ENCODE results near the gene ZNF654.

The ZNF654 gene

GRCh38 chr3:88033079-88033478 lies 26.0 kb upstream of the ZNF654 start:
- no peak for FAIRE-seq
- TF ChIP-seq TAF1 (IDR thresholded peaks at IDR 0.05; ENCODE audit: low read depth, low read length) (no peak), SPI1 (IDR thresholded peaks at IDR 0.05; ENCODE audit: low read depth, low read length) (no peak), POLR2A (IDR thresholded peaks at IDR 0.05; ENCODE audit: low read depth, low read length) (no peak), PAX5 (IDR thresholded peaks at IDR 0.05; ENCODE audit: insufficient read depth, low read length, severe bottlenecking) (no peak), POLR2AphosphoS5 (IDR thresholded peaks at IDR 0.05; ENCODE audit: low read depth, low read length) (no peak), POU2F2 (IDR thresholded peaks at IDR 0.05; ENCODE audit: low read depth, low read length) (no peak)
- no peak for DNase-seq (ENCODE audit: insufficient read length, low spot score)

GRCh38 chr3:88033808-88034207 lies 25.2 kb upstream of the ZNF654 start:
- TF ChIP-seq SPI1 (IDR thresholded peaks at IDR 0.05; ENCODE audit: low read depth, low read length) (no peak), POLR2A (IDR thresholded peaks at IDR 0.05; ENCODE audit: low read depth, low read length) (no peak), PAX5 (IDR thresholded peaks at IDR 0.05; ENCODE audit: insufficient read depth, low read length, severe bottlenecking) (no peak), POLR2AphosphoS5 (IDR thresholded peaks at IDR 0.05; ENCODE audit: low read depth, low read length) (no peak), TAF1 (IDR thresholded peaks at IDR 0.05; ENCODE audit: low read depth, low read length) (no peak), POU2F2 (IDR thresholded peaks at IDR 0.05; ENCODE audit: low read depth, low read length) (no peak)
- peak; percentile 31 for FAIRE-seq
- no peak for DNase-seq (ENCODE audit: insufficient read length, low spot score)

- no peak for FAIRE-seq
- no peak for DNase-seq (ENCODE audit: insufficient read length, low spot score)
- TF ChIP-seq POLR2AphosphoS5 (IDR thresholded peaks at IDR 0.05; ENCODE audit: low read depth, low read length) (no peak), POU2F2 (IDR thresholded peaks at IDR 0.05; ENCODE audit: low read depth, low read length) (no peak), TAF1 (IDR thresholded peaks at IDR 0.05; ENCODE audit: low read depth, low read length) (no peak), PAX5 (IDR thresholded peaks at IDR 0.05; ENCODE audit: insufficient read depth, low read length, severe bottlenecking) (no peak), POLR2A (IDR thresholded peaks at IDR 0.05; ENCODE audit: low read depth, low read length) (no peak), SPI1 (IDR thresholded peaks at IDR 0.05; ENCODE audit: low read depth, low read length) (no peak)
Measured at GRCh38 chr3:88034491-88035275, 24.4 kb upstream of the ZNF654 start.

- no peak for FAIRE-seq
- no peak for DNase-seq (ENCODE audit: insufficient read length, low spot score)
- TF ChIP-seq TAF1 (IDR thresholded peaks at IDR 0.05; ENCODE audit: low read depth, low read length) = no peak
- TF ChIP-seq SPI1 (IDR thresholded peaks at IDR 0.05; ENCODE audit: low read depth, low read length) = no peak
- no peak for TF ChIP-seq PAX5 (IDR thresholded peaks at IDR 0.05; ENCODE audit: insufficient read depth, low read length, severe bottlenecking)
- TF ChIP-seq POU2F2 (IDR thresholded peaks at IDR 0.05; ENCODE audit: low read depth, low read length) = no peak
- no peak for TF ChIP-seq POLR2A (IDR thresholded peaks at IDR 0.05; ENCODE audit: low read depth, low read length)
- TF ChIP-seq POLR2AphosphoS5 (IDR thresholded peaks at IDR 0.05; ENCODE audit: low read depth, low read length) = no peak
Measured at GRCh38 chr3:88036221-88036620, 22.8 kb upstream of the ZNF654 start.

- DNase-seq (ENCODE audit: insufficient read length, low spot score) (no peak), FAIRE-seq (no peak)
- TF ChIP-seq POLR2A (IDR thresholded peaks at IDR 0.05; ENCODE audit: low read depth, low read length) (no peak), SPI1 (IDR thresholded peaks at IDR 0.05; ENCODE audit: low read depth, low read length) (no peak), POLR2AphosphoS5 (IDR thresholded peaks at IDR 0.05; ENCODE audit: low read depth, low read length) (no peak), POU2F2 (IDR thresholded peaks at IDR 0.05; ENCODE audit: low read depth, low read length) (no peak), TAF1 (IDR thresholded peaks at IDR 0.05; ENCODE audit: low read depth, low read length) (no peak), PAX5 (IDR thresholded peaks at IDR 0.05; ENCODE audit: insufficient read depth, low read length, severe bottlenecking) (no peak)
Measured at GRCh38 chr3:88038566-88038965, 20.5 kb upstream of the ZNF654 start.

- TF ChIP-seq POLR2AphosphoS5 (IDR thresholded peaks at IDR 0.05; ENCODE audit: low read depth, low read length) (no peak), POU2F2 (IDR thresholded peaks at IDR 0.05; ENCODE audit: low read depth, low read length) (no peak), SPI1 (IDR thresholded peaks at IDR 0.05; ENCODE audit: low read depth, low read length) (no peak), POLR2A (IDR thresholded peaks at IDR 0.05; ENCODE audit: low read depth, low read length) (no peak), TAF1 (IDR thresholded peaks at IDR 0.05; ENCODE audit: low read depth, low read length) (no peak), PAX5 (IDR thresholded peaks at IDR 0.05; ENCODE audit: insufficient read depth, low read length, severe bottlenecking) (no peak)
- FAIRE-seq (no peak), DNase-seq (ENCODE audit: insufficient read length, low spot score) (no peak)
Measured at GRCh38 chr3:88040529-88040928, 18.5 kb upstream of the ZNF654 start.

- no peak for FAIRE-seq
Measured at GRCh38 chr3:88041005-88041404, 18.1 kb upstream of the ZNF654 start.

GRCh38 chr3:88044411-88044810 lies 14.6 kb upstream of the ZNF654 start:
- DNase-seq (ENCODE audit: insufficient read length, low spot score) (no peak), FAIRE-seq (no peak)
- TF ChIP-seq POU2F2 (IDR thresholded peaks at IDR 0.05; ENCODE audit: low read depth, low read length) (no peak), SPI1 (IDR thresholded peaks at IDR 0.05; ENCODE audit: low read depth, low read length) (no peak), TAF1 (IDR thresholded peaks at IDR 0.05; ENCODE audit: low read depth, low read length) (no peak), POLR2AphosphoS5 (IDR thresholded peaks at IDR 0.05; ENCODE audit: low read depth, low read length) (no peak), PAX5 (IDR thresholded peaks at IDR 0.05; ENCODE audit: insufficient read depth, low read length, severe bottlenecking) (no peak), POLR2A (IDR thresholded peaks at IDR 0.05; ENCODE audit: low read depth, low read length) (no peak)

More at GRCh38 chr3:88041005-88041404, 18.1 kb upstream of the ZNF654 start:
- TF ChIP-seq SPI1 (IDR thresholded peaks at IDR 0.05; ENCODE audit: low read depth, low read length) (no peak), POLR2AphosphoS5 (IDR thresholded peaks at IDR 0.05; ENCODE audit: low read depth, low read length) (no peak), POU2F2 (IDR thresholded peaks at IDR 0.05; ENCODE audit: low read depth, low read length) (no peak), POLR2A (IDR thresholded peaks at IDR 0.05; ENCODE audit: low read depth, low read length) (no peak), TAF1 (IDR thresholded peaks at IDR 0.05; ENCODE audit: low read depth, low read length) (no peak), PAX5 (IDR thresholded peaks at IDR 0.05; ENCODE audit: insufficient read depth, low read length, severe bottlenecking) (no peak)
- no peak for DNase-seq (ENCODE audit: insufficient read length, low spot score)

- FAIRE-seq (peak; percentile 45), DNase-seq (ENCODE audit: insufficient read length, low spot score) (no peak)
- TF ChIP-seq TAF1 (IDR thresholded peaks at IDR 0.05; ENCODE audit: low read depth, low read length) = no peak
- TF ChIP-seq POLR2AphosphoS5 (IDR thresholded peaks at IDR 0.05; ENCODE audit: low read depth, low read length) = no peak
- no peak for TF ChIP-seq POU2F2 (IDR thresholded peaks at IDR 0.05; ENCODE audit: low read depth, low read length)
Measured at GRCh38 chr3:88046766-88047165, 12.3 kb upstream of the ZNF654 start.

Data from GM12891 (cell line).